Activated CD8-positive, alpha-beta memory T cell treated with anti-CD3 and anti-CD28 coated beads, Interleukin-2, amount 50 U/mL, for 4 hours (primary cell): ENCODE results near the gene SIK1.

Source experiments
- DNase-seq: peaks from one replicate; pipeline ENCODE4 v3.0.0-alpha.2; 2020

SIK1 gene

DNA sequence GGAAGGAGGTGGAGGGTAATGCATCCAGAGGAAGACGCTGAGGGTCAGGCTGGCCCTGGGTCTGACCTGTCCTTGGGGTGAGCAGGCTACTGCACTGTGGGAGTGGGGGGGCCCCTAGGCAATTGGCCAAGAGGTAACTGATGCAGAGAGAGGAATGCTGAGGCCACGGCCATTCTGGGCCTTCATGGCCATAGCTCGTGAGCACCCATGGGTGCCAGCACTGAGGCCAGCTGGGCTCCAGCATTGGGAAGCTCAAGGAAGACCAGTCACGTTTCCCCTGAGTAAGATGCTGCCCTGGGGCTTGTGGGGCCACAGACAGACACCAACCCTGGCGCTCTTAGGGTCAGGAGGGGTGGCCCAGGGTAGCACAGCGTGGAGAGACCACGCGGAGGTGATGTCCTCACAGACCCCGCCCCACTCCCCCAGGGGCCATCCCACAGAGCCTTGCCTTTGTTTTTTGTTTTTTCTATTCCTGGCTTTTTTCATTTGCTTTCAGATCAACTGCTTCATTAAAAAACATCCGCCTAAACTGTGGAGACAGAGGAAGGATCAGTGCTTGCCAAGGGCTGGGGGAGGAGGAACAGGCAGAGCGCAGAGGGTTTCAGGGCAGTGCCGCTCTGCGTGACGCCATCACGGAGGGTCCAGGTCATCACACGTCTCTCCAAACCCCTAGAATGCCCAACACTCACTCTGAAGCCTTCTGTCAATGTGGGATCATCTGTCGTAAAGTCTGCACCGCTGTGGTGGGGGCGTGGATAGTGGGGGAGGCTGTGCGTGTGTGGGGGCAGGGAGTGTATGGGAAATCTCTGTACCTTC lies 61.1 kb downstream of the SIK1 start:
- no peak for DNase-seq

DNA sequence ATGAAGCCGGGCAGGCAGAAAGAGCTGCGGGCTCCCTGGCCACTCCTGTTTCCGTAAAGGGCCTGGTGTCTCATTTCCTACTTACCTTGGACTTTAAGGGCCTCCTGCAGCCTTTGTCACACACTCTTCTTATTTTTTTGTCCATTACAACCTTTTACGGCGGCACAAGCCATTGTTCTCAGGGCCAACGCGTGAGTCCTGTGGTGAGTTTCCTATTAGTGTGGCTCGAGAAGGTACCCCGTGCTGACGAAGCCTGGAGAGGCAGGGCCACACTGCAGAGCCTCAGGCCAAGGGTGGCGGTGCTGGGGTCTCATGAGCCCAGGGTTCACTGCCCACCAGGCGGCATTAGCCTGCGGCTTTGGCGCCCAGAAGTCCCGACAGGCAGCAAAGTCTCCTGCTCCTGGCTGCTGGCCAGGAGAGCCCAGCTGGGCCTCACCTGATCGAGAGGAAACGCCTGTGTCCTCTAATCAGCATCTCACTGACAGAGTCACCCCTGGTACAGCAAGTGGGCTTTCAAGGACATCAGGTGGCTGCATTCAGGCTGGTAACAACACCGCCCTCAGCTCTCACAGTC lies 62.0 kb downstream of the SIK1 start:
- no peak for DNase-seq
